Spleen (tissue), 11 donors: ENCODE data around the gene RAD23A. TPM values are rescaled to one million over a fixed set of nuclear protein-coding genes. Genes with fewer than 3 reads are reported as not detected.

Source experiments
- DNase-seq: peaks from one replicate; pipeline ENCODE4 v3.0.0-alpha.2; 2020
- H3K27ac ChIP-seq, 8 donors: fragments of 200-600 bp; sonication (generic) in 7 of 8; 1 replicate in 4 of 8; 2 replicates in 4 of 8; pipeline versions ENCODE4 v1.5.0 to v1.8.0; 2016 to 2021; ENCODE audit warnings: inconsistent platforms in 4 of 8, mild to moderate bottlenecking in 4 of 8, moderate library complexity in 1 of 8
- H3K27me3 ChIP-seq, 7 donors: fragments of 200-600 bp; sonication (generic) in 6 of 7; replicated peaks in 1 of 7; 1 replicate in 4 of 7; 2 replicates in 3 of 7; pipeline versions ENCODE4 v1.5.0 to v1.8.0; 2016 to 2021; ENCODE audit warnings: inconsistent platforms in 3 of 7, mild to moderate bottlenecking in 1 of 7
- H3K36me3 ChIP-seq, 6 donors: fragments of 200-600 bp; sonication (generic) in 5 of 6; 1 replicate in 4 of 6; 2 replicates in 2 of 6; pipeline versions ENCODE4 v1.5.0 to v1.8.0; 2016 to 2021; ENCODE audit warnings: inconsistent platforms in 2 of 6
- H3K4me1 ChIP-seq, 6 donors: fragments of 200-600 bp; sonication (generic) in 5 of 6; 1 replicate in 3 of 6; 2 replicates in 3 of 6; pipeline versions ENCODE4 v1.5.0 to v1.8.0; 2016 to 2021; ENCODE audit warnings: inconsistent platforms in 3 of 6
- H3K4me3 ChIP-seq, 8 donors: fragments of 200-600 bp; sonication (generic) in 7 of 8; 1 replicate in 4 of 8; 2 replicates in 4 of 8; pipeline versions ENCODE4 v1.5.0 to v1.8.0; 2016 to 2021; ENCODE audit warnings: inconsistent platforms in 4 of 8, mild to moderate bottlenecking in 4 of 8, moderate library complexity in 2 of 8
- H3K9me3 ChIP-seq, 8 donors: fragments of 200-600 bp; sonication (generic) in 7 of 8; 1 replicate in 4 of 8; 2 replicates in 4 of 8; pipeline versions ENCODE4 v1.5.0 to v1.8.0; 2016 to 2021; ENCODE audit warnings: inconsistent platforms in 4 of 8
- CTCF ChIP-seq, 11 experiments: fragments of 200-600 bp in 7 of 11; fragments of 450-650 bp in 4 of 11; sonication (generic) in 4 of 11; IDR thresholded peaks in 8 of 11; conservative IDR thresholded peaks in 3 of 11; 1 replicate in 7 of 11; 2 replicates in 4 of 11; pipeline versions ENCODE4 v1.4.0 to v1.8.0; 2016 to 2021; ENCODE audit warnings: antibody characterized with exemption in 11 of 11, inconsistent platforms in 4 of 11, mild to moderate bottlenecking in 1 of 11
- POLR2A ChIP-seq, 3 donors: fragments of 450-650 bp; IDR thresholded peaks; one replicate each; pipeline ENCODE4 v1.5.1; 2017; ENCODE audit warnings: antibody characterized with exemption in 3 of 3, mild to moderate bottlenecking in 1 of 3
- POLR2AphosphoS5 ChIP-seq, 3 donors: sonication (generic); formaldehyde crosslinking; IDR thresholded peaks; one replicate each; pipeline ENCODE4 v1.5.1; 2017; ENCODE audit warnings: antibody characterized with exemption in 3 of 3
- WGBS, 5 donors: extraction: QIAGEN DNeasy Blood & Tissue Kit in 3 of 5; methylation state at CpG; one replicate each; pipeline versions ENCODE4 v1.1.5 to v1.1.7; 2013 to 2018; 5-methylcytosine and 5-hydroxymethylcytosine counted together
- intact Hi-C: fragments of 100-400 bp; cut with DNase I; formaldehyde crosslinking; loops from one replicate; pipeline ENCODE4 v1.15.0; 2023; ENCODE audit warnings: low total_unique reads
- polyA plus RNA-seq, 3 donors: library from polyadenylated mRNA; stranded (reverse); fragments of 200-250 nt; gene quantifications; one replicate each; pipeline ENCODE4 v1.2.1, GENCODE V29; 2013
- total RNA-seq, 7 donors: library from RNA; depleted of rRNA in 3 of 7; stranded (reverse); fragments of >200 nt in 3 of 7; fragmentation: NEBNext Ultra II Directional in 4 of 7; extraction: Animal tissue kit (Norgen Biotek cat#: 25700) in 4 of 7; gene quantifications; one replicate each; pipeline versions ENCODE4 v1.1.0 to v1.2.1, GENCODE V29; 2016 to 2021
- donor health status: healthy with polysubstance abuse.
- donor health status: DM: no; HTN: no; CAD: no; lungs with moderate emphysema.
- donor health status: DM: no; HTN: no; CAD: no.
- donor health status: Bipolar disorder and iron deficiency.
- donor health status: healthy.
- donor health status: DM: no; HTN: no; CAD: no.
- donor health status: DM: yes; HTN: yes; CAD: no.

Gene RAD23A
- total and polyA plus RNA-seq, 10 donors: 80.4 to 134 (median 92.3) TPM

- H3K27ac ChIP-seq: peak overlapping the region in 5 of 8 donors; percentile 27 to 79 (median 65)
- no peaks in the 10 kb centered on the region for H3K36me3 ChIP-seq
- DNase-seq: no peak
- peaks cover 3 to 14% (median 12%) of the 10 kb centered on the region in 6 donors for H3K4me1 ChIP-seq
- H3K4me3 ChIP-seq: peak overlapping the region in 2 of 8 donors; percentile 50 to 72
- intact Hi-C loops: loop anchor here (10.0 kb wide), 1 partner anchor 81 kb away; the partner anchor contains the start of genes DNASE2 and KLF1
- WGBS, 5 donors: 50 to 58% (median 56%) methylated on average over 8 of the region's 8 CpGs
- H3K27me3 ChIP-seq: no peaks in the 10 kb centered on the region
- H3K9me3 ChIP-seq: no peaks in the 10 kb centered on the region
- no peak for TF ChIP-seq POLR2A (IDR thresholded peaks at IDR 0.05)
- no peak for TF ChIP-seq POLR2AphosphoS5 (IDR thresholded peaks at IDR 0.05)
- TF ChIP-seq CTCF (IDR thresholded peaks at IDR 0.05 in 8 of 11, conservative IDR thresholded peaks at IDR 0.05 in 3 of 11): no peak
Observed at GRCh38 chr19:12965812-12966135, 20.1 kb downstream of the RAD23A start.

DNA sequence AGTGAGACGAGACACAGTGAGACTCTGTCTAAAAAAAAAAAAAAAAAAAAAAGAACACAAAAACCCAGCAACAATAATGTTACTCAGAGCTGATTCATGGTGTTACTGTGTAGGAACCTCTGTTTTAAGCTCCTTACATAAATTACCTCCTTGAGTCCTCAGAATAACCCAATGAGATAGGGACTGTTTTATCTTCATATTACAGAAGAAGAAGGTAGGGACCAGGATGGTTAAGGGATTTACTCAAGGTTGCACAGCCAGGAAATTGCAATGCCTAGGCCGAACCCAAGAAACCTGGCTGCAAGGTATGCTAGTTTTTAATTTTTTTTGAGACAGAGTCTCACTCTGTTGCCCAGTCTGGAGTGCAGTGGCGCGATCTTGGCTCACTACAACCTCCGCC, 22.2 kb downstream of the RAD23A start:
- H3K4me1 ChIP-seq: peaks cover 3 to 14% (median 12%) of the 10 kb centered on the region in 6 donors
- WGBS, 5 donors: 90 to 94% (median 92%) methylated on average over 5 of the region's 5 CpGs
- H3K36me3 ChIP-seq: no peaks in the 10 kb centered on the region
- intact Hi-C loops: loop anchor here (10.0 kb wide), 1 partner anchor 83 kb away; the partner anchor contains the start of genes DNASE2 and KLF1
- no peaks in the 10 kb centered on the region for H3K9me3 ChIP-seq
- no peaks in the 10 kb centered on the region for H3K27me3 ChIP-seq
- TF ChIP-seq POLR2AphosphoS5 (IDR thresholded peaks at IDR 0.05) (no peak), CTCF (IDR thresholded peaks at IDR 0.05 in 8 of 11, conservative IDR thresholded peaks at IDR 0.05 in 3 of 11) (no peak), POLR2A (IDR thresholded peaks at IDR 0.05) (no peak)
- H3K4me3 ChIP-seq: no peak overlapping the region
- no peak for DNase-seq
- no peak overlapping the region for H3K27ac ChIP-seq

GRCh38 chr19:12969292-12969988, 23.8 kb downstream of the RAD23A start, which contains the start of gene DAND5:
Gene DAND5 (plus strand): TSS chr19:12969576. CDS start chr19:12969661, 85 bp downstream.
- peaks cover 0 to under 1% (median 0%) of the 10 kb centered on the region in 7 donors for H3K27me3 ChIP-seq
- H3K36me3 ChIP-seq: no peaks in the 10 kb centered on the region
- H3K27ac ChIP-seq: no peak within 1 kb of the TSS
- no peak for TF ChIP-seq POLR2AphosphoS5 (IDR thresholded peaks at IDR 0.05)
- 47 to 65% (median 59%) methylated on average over 5 to 14 of the region's 14 CpGs for WGBS, 5 donors
- no peaks in the 10 kb centered on the region for H3K9me3 ChIP-seq
- no peak for DNase-seq
- H3K4me3 ChIP-seq: no peak within 1 kb of the TSS
- H3K4me1 ChIP-seq: peaks cover 3 to 14% (median 12%) of the 10 kb centered on the region in 6 donors
- intact Hi-C loops: loop anchor here (10.0 kb wide), 1 partner anchor 85 kb away; the partner anchor contains the start of genes DNASE2 and KLF1

DNA sequence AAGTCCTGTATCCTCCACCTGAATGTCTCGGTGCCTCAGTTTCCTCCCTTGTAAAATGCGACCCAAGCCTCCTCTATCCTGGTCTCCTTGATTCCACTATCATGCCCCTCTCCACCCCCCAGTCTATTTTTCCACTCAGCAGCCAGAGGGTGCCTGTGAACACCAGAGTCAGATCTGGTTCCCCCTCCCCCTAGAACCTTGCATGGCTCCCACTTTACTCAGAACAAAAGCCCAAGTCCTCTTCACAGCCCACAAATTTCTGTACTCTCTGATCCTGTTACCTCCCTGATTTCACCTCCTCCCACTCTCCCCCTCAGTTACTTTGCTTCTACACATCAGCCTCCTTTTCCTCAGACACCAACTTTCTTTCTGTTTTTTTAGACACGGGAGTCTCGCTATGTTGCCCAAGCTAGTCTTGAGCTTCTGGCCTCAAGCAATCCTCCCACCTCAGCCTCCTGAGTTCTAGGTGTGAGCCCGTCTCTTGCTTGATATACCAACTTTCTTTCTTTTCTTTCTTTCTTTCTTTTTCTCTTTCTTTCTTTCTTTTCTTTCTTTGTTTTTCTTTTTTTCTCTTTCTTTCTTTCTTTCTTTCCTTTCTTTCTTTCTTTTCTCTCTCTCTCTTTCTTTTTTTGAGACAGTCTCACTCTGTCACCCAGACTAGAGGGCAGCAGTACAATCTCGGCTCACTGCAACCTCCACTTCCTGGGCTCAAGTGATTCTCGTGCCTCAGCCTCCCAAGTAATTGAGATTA, 24.6 kb downstream of the RAD23A start:
- whole genome bisulfite sequencing, 5 donors: 82 to 89% (median 88%) methylated on average over 7 of the region's 7 CpGs
- peaks cover 3 to 8% (median 7%) of the 10 kb centered on the region in 6 donors for H3K4me1 ChIP-seq

More for the DNA sequence above, 24.6 kb downstream of the RAD23A start:
- intact Hi-C loops: loop anchor here (10.0 kb wide), 1 partner anchor 615 kb away; no protein-coding TSS in a partner anchor
- H3K27ac ChIP-seq: no peak overlapping the region
- peaks cover 0 to 9% (median 6%) of the 10 kb centered on the region in 7 donors for H3K27me3 ChIP-seq
- no peaks in the 10 kb centered on the region for H3K9me3 ChIP-seq
- H3K36me3 ChIP-seq: no peaks in the 10 kb centered on the region
- DNase-seq: no peak
- no peak overlapping the region for H3K4me3 ChIP-seq
- no peak for TF ChIP-seq POLR2AphosphoS5 (IDR thresholded peaks at IDR 0.05)
- TF ChIP-seq CTCF (IDR thresholded peaks at IDR 0.05 in 8 of 11, conservative IDR thresholded peaks at IDR 0.05 in 3 of 11): no peak
